Stimulated activated CD4-positive, alpha-beta T cell treated with anti-CD3 and anti-CD28 coated beads, Interleukin-15, amount 100 ng/mL, for 1 hour (primary cell): ENCODE results near the gene MAPK1.
"Not testable (repeated sequence)": the region's sequence is repeated elsewhere in the genome, so short reads cannot be mapped to it uniquely, and the experiment has no call there.

Source experiments
- DNase-seq, 2 donors: peaks; one replicate each; pipeline ENCODE4 v3.0.0-alpha.2; 2020; ENCODE audit warnings: low read depth in 1 of 2, low spot score in 1 of 2

Gene MAPK1

DNA sequence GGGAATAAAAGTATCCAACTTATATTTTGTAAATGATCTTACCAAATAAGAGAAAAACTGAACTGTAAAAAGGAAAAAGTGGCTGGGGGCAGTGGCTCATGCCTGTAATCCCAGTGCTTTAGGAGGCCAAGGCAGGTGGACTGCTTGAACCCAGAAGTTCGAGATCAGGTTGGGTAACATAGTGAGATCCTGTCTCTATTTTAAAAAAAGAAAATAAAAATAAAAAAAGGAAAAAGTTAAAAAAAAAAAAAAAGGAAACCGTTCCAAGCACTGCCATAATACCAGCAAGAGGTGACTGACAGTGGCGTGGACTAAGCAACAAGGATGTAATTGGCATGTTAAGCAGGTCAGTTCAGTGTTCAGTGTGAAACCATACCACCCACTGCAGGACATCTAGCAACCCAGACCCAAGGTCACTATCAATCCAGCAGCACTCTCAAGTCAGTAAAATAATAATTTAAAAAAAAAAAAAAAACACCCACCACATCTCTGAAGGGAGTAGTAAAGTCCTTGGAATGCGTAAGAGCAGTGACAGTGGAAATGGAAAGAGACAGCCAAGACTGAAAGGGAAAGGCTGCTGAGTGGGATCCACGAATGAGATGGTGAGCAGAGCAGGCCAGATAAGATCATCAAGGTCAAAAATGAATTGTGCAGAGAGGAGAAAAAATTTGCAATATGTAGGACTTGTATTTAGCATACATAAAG is 43.6 kb downstream of the MAPK1 start:
- no peak for DNase-seq

DNA sequence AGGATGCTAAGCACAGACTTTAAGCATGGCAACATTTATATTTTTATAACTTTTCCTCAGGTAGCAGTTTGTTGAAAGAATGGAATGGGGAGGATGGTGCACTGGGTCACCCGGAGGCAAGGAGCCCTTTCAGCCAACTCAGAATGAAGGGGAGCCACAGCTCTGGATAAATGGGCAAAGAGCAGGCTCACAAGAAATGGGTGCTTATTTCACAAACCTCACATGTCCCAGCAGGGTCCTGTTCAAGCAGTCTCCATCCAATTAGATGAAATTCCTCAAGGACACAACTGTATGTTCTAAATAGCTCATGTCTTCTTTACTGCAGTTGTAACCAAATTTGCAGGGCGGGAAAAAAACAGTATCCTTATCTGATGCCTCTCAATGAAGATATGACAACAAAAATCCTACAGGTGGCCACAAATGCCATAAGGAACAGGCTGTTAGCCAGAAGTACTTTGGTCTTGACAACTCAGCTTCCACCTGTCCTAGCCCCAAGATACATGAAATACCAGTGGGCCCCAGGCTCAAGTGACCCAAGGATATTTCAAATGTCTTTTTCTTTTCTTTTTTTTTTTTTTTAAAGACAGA is 48.2 kb downstream of the MAPK1 start:
- DNase-seq, result no peak

DNA sequence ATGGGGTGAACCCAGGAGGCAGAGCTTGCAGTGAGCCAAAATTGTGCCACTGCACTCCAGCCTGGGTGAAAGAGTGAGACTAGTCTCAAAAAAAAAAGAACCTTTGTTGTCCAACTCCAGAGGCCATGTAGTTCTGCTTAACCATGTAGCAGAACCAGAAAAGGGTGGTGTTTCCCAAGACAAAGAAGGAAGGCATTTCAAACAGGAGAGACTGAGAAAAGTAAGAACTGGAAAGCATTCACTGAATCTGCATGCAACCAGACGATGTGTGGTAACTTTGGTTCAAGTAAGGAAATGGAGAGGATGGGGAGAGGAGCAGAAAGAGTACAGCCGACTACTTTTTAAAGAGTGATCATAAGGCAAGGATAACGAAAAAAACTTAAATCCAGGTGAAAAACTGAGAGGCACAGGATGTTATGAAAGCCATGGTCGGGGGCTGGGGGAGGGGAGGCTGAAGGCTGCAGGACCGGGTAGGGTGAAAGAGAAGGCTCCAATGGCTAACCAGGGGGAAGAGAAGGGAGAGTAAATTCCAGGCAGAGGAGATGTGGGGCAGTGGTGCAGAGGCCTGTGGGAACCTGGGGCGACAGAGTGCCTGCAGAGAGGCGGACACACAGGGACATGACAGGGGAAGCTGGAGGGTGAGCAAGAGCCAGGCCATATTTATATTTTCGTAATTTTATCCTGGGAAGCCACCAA is 48.8 kb downstream of the MAPK1 start:
- no peak for DNase-seq

DNA sequence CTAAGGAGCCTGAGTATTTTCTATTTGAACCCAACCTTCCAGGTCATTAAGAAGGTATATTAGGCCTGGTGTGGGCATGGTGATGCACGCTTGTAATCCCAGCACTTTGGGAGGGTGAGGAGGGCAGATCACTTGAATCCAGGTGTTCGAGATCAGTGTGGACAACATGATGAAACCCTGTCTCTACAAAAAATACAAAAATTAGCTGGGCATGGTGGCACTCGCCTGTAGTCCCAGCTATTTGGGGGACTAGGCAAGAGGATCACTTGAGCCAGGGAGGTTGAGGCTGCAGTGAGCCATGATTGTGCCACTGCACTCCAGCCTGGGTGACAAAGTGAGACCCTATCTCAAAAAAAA is 50.0 kb downstream of the MAPK1 start:
- DNase-seq, result not testable (repeated sequence)

DNA sequence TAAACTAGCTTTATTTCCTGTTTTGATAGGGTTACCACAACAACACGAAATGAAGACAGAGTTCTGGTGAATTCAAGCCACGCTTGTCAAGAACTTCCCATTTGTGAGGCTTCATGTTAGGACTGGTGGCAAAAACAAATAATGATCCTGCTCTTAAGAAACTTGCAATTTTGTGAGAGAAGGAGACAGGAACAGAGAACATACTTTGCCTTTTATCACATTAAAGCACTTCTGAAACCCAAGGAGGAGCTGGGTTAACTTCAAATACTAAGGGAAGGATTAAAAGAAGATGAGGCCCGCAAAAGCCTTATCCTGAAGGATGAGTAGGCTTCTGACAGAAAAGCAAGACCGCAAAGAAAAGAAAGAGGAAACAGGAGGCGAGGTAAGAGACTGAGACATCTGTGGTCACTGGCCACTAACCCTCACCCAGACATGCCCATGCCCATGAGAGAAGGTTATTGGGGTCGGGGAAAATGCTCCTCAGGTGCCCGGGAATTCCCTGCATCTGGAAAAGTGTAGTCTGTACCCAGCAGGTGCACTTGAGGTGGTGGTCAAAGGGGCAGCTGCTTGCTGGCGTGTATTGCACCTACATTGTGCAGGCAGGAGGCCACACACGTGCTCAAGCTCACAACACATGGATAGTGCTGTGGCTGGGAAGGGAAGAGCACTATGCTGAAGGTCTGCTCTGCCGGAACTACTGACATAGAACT is 50.5 kb downstream of the MAPK1 start:
- DNase-seq, result no peak

DNA sequence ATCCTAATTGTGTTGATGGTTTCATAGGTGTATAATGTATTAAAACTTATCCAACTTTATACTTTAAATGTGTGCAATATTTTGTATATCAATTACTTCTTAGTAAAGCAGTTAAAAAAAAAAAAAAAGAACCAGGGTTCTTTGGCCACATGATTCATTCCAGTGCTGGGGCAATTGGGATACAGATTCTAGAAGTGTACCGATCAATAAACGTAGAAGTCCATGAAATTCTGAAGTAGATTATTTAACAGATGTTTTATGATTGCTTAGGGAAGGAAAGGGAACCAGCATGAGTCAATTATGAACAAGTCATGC is 51.0 kb downstream of the MAPK1 start:
- no peak for DNase-seq

DNA sequence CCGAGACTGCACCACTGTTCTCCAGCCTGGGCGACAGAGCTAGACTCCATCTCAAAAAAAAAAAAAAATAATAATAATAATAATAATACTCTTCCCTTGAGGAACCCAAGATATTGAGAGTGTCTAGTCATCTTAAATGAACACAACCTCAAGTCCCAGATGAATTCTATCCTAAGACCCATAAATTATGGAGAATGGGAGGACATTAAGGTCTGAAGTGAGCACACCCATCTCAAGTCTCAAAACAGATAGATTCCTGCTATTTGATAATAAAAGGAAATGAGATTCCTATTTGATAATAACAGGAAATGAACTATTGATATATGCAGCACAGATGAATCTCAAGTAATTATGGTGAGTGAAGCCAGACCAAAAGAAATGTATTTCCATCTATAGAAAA is 51.5 kb downstream of the MAPK1 start:
- DNase-seq, result no peak

DNA sequence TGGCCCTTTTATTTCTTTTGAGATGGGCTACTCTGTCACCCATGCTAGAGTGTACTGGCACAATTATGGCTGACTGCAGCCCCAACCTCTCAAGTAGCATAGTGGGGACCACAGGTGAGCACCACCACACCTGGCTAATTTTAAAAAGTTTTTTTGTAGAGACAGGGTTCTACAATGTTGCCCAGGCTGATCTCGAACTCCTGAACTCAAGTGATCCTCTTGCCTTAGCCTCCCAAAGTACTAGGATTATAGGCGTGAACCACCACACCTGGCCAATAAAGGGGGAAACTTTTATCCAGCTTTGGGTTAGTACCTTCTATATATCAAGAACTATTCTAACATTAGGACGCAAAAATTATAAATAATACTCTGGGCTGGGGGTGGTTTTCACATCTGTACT is 52.1 kb downstream of the MAPK1 start:
- no peak for DNase-seq

DNA sequence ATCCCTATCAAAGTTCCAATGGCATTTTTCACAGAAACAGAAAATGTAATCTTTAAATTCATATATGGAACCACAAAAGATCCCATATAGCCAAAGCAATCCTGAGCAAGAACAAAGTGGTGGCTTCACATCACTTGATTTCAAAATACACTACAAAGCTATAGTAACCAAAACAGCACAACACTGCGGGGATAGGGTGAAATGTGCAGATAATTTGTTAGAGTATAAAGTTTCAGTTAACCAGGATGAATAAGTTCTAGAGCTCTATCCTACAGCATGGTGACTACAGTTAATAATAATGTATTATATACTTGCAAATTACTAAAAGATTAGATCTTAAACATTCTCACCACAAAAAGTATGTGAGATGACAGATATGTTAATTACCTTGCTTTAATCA is 55.5 kb downstream of the MAPK1 start:
- no peak for DNase-seq

DNA sequence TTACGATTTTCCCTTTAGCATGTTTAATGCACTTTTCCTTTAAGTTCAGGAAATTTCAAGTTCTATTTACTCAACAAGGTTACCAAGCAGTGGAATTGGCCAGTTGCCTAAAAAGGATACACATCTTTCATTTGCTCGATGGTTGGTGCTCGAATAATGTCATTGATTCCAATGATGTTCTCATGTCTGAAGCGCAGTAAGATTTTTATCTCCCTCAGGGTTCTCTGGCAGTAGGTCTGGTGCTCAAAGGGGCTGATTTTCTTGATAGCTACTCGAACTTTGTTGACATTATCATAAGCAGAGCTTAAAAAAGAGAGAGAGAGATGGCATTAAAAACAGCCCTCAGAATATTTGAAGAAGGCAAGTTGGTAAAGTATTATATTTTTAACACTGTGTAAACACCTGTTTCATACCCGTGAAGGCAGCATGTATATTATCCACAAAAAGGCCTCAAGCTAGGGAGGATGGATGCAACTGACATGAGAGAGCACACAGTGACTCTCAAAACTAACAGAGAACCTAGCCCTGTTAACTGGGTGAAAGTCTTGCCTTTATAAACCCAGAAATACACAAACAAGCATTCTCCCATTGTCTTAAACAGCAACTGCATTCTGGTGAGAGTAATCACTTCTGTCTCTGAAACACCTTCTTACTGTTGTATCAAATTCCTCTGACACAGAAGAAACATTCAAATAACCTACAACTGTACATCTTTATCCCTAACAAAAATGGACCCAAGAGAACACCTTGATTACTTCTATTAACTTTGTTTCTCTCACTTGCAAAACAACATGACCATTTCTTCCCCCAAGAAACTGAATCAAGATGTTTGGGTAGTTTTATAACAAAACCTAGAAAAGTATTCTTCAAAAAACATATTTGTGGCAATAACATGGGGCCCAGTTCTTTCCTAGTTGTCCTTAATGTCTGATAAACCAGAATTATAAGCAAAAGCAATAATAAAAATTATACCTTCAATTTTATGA is 59.6 kb downstream of the MAPK1 start:
- no peak for DNase-seq

DNA sequence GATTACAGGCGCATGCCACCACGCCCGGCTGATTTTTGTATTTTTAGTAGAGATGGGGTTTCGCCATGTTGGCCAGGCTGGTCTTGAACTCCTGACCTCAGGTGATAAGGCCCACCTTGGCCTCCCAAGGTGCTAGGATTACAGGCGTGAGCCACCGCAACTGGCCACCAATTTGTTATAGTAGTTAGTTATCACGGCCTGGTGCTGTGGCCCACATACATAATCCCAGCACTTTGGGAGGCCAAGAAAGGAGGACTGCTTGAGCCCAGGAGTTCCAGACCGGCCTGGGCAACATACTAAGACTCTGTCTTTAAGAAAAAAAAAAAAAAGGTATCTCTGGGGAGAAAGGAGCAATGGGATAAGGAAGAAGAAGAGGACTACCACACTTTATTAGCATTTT is 62.1 kb downstream of the MAPK1 start:
- DNase-seq, result not testable (repeated sequence)

DNA sequence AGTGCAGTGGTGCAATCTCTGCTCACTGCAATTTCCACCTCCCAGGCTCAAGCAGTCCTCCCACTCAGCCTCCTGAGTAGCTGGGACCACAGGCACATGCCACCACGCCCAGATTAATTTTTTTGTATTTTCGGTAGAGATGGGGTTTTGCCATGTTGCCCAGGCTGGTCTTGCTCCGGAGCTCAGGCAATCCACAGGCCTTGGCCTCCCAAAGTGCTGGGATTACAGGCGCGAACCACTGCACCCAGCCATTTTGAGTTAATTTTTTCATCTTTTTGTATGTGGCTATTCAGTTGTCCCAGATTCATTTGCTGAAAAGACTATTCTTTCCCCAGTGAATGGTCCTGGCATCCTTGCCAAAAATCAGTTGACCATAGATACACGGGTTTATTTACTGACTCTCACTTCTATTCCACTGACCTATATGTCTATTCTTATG is 63.6 kb downstream of the MAPK1 start:
- DNase-seq, result no peak

DNA sequence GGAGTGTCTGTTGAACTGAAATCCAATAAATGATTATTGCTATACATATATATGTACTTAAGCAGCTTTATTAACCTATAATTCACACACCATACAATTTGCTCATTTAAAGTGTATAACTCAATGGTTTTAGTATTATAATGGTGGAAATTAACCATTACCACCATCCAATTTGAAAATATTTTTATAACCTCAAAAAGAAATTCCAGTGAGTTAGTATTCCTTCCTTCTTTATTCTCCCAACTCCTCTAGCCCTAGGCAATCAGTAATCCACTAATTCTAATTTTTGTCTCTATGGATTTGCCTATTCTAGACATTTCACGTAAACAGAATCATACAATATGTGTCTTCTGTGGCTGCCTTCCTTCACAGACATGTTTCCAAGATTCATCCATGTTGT is 64.8 kb downstream of the MAPK1 start:
- no peak for DNase-seq

DNA sequence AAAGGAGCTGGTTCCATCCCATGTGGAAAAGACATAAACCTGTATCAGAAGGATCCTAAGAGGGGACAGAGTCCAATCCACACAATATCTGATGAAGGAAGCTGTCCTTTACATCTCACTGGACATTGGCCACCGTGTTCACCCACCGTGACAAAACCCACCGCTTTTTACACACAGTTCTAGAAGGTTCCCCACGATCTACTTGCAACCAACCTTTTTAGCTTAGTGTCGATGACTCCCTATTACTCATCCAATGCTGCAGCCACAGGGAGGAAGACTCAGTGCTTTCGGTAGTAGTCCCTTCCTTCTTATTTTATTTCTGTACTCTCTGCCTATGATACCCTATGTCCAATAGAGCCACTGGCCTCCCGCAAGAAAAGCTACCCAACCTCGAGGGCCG is 65.4 kb downstream of the MAPK1 start:
- DNase-seq, result no peak

DNA sequence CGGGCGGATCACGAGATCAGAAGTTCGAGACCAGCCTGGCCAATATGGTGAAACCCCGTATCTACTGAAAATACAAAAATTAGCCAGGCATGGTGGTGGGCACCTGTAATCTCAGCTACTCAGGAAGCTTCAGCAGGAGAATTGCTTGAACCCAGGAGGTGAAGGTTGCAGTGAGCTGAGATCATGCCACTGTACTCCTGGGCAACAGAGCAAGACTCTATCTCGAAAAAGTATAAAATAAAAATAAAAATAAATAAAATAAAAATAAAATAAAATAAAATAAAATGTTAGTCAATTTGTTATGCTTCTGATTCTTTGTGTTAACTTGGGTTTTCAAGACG is 66.2 kb downstream of the MAPK1 start:
- DNase-seq, result not testable (repeated sequence)

DNA sequence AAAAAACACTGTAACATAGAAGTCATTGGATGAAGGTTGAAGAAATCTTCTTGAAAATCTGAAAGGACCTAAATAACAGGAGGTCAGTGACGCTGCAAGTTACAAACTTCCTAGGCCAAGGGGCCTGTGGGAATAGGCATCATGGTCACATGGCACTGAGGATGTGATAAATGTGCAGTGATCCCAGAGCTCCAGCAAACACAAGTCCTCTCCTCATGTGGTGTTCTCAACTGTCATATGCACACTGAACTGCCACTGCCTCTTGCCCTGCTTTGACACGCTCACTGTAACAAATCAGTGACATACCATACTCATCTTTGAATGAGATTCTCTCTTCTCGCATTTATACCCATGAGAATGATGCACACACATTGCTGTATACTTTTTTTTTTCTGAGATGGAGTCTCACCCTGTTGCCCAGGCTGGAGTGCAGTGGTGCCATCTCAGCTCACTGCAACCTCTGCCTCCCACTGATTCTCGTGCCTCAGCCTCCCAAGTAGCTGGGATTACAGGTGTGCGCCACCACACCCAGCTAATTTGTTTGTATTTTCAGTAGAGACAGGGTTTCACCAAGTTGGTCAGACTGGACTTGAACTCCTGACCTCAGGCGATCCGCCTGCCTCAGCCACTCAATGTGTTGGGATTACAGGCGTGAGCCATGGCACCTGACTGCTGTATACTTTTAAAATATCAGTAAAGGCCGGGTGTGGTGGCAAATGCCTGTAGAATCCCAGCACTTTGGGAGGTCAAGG is 66.7 kb downstream of the MAPK1 start:
- DNase-seq, result no peak

DNA sequence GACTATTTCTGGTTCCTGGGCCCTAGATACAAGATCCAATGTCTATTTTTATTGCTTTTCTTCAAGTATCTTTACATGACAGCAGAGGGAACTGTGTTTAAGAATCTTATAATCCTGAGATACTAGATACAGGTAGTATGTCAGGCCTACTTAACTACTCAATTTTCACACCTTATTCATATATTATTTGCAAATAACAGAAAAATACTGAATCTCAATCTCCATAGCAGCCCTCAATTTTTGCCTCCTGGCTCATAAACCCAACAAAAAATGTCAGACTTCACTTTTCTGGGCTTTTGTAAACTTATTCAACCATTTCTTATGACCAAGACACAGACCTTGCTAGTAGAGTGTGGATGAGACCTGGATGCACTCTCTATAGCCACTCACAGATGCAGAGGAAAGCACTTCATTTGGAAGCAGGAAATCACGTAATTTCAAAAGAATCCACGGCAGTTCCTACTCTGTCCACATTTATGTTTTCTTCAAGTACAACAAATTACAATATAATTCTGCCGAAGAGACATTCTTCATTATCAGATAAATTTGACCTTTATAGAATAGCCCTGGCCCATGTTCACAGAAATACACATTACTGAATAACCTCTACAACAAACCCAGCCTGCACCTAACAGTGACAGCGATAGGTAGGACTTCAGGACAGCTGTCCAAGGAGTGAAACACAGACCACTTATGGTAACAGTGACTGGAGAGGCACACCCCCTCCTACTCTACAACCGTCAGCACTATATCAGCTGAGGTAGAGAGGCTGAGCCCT is 69.8 kb downstream of the MAPK1 start:
- DNase-seq, result no peak

DNA sequence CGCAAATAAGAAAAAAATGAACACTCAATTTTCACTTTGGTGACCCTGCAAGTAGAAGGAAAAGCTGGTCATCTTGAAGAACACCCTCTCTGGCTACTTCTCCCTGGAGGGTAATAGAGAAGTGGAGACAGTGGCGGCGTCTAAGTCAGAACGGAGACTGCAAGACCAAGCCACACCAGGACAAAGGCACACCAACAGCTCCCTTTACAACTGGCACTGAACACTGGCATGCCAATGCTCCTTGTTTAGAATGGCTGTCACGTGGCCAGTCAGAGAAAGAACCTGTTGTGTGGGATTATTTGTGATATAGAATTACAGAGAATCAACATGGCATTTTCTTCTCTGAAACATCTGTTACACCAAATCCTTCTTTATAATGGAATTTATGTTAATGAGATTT is 70.6 kb downstream of the MAPK1 start:
- DNase-seq, result no peak

DNA sequence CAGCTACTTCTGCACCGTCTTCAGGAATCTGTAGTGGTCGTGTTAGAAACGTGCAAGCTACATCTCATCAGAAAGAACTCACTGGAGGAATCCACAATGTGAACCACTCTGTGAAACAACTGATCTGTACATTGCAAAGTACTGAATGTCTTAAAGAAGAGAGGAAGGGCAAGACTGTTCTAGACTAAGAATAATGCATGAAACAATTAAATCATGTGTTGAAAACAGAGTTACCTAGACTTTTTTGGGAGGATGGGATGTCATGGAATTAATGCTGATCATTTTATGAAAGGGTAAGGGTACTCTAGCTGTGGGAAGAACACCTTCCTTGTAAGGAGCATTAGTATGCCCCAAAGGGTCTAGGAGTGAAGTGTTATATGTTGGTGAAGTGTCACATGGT is 71.2 kb downstream of the MAPK1 start:
- no peak for DNase-seq

DNA sequence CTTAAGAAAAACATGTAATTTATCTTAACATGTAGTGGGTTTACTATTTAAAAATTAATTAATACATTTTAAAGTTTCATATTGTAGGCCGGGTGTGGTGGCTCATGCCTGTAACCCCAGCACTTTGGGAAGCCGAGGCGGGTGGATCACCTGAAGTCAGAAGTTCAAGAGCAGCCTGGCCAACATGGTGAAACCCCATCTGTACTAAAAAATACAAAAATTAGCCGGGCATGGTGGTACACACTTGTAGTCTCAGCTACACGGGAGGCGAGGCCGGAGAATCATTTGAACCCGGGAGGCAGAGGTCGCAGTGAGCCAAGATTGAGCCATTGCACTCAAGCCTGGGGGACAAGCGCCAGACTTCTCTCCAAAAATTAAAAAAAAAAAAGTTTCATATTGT is 73.7 kb downstream of the MAPK1 start:
- DNase-seq, result not testable (repeated sequence)
